ENCODE data around the gene KIAA0513. TPM values are rescaled to one million over a fixed set of nuclear protein-coding genes. Genes with fewer than 3 reads are reported as not detected.

Gene KIAA0513
- total RNA-seq, 4 donors from 2014 or later = 14.8 to 43.4 (median 28.5) TPM

- peaks cover 2 to 60% (median 31%) of the 10 kb centered on the region in 3 donors for H3K4me1 ChIP-seq
- peak overlapping the region; percentile 73 to 90 (median 82) for H3K27ac ChIP-seq
- no peak overlapping the region for H3K4me3 ChIP-seq
- 60% methylated on average over 1 of the region's 5 CpGs; no CpG with 5 or more reads in 1 of the 2 donors for WGBS, 2 donors (ENCODE audit: low coverage in 1 of 2)
- no peaks in the 10 kb centered on the region for H3K27me3 ChIP-seq
- H3K36me3 ChIP-seq = no peaks in the 10 kb centered on the region
- no peaks in the 10 kb centered on the region for H3K9me3 ChIP-seq
- no peak for ATAC-seq
- TF ChIP-seq POLR2AphosphoS5 (IDR thresholded peaks at IDR 0.05) = no peak
Measured at GRCh38 chr16:85130705-85131028, 103.1 kb downstream of the KIAA0513 start.

GRCh38 chr16:85132456-85133289 lies 105.1 kb downstream of the KIAA0513 start:
- H3K27ac ChIP-seq = no peak overlapping the region
- TF ChIP-seq POLR2AphosphoS5 (IDR thresholded peaks at IDR 0.05) (no peak), EP300 (IDR thresholded peaks at IDR 0.05) (no peak), POLR2A (IDR thresholded peaks at IDR 0.05) (no peak)
- 92 to 94% methylated on average over 9 to 14 of the region's 20 CpGs for WGBS, 2 donors (ENCODE audit: low coverage in 1 of 2)
- H3K36me3 ChIP-seq = no peaks in the 10 kb centered on the region
- peaks cover 2 to 62% (median 31%) of the 10 kb centered on the region in 3 donors for H3K4me1 ChIP-seq
- no peaks in the 10 kb centered on the region for H3K9me3 ChIP-seq
- no peak for ATAC-seq
- H3K27me3 ChIP-seq = no peaks in the 10 kb centered on the region
- H3K4me3 ChIP-seq = no peak overlapping the region

GRCh38 chr16:85133290-85133599 lies 105.7 kb downstream of the KIAA0513 start:
- no peak overlapping the region for H3K4me3 ChIP-seq
- WGBS, 2 donors (ENCODE audit: low coverage in 1 of 2) = no CpG with 5 or more reads among the region's 1 CpG

GRCh38 chr16:85134076-85134788 lies 106.6 kb downstream of the KIAA0513 start:
- H3K4me3 ChIP-seq = no peak overlapping the region
- peak overlapping the region in 3 of 4 donors; percentile 11 to 84 (median 77) for H3K27ac ChIP-seq
- no peaks in the 10 kb centered on the region for H3K9me3 ChIP-seq
- no peak for TF ChIP-seq EP300 (IDR thresholded peaks at IDR 0.05)
- no peak for TF ChIP-seq CTCF (IDR thresholded peaks at IDR 0.05)
- TF ChIP-seq POLR2AphosphoS5 (IDR thresholded peaks at IDR 0.05) = no peak
- TF ChIP-seq POLR2A (IDR thresholded peaks at IDR 0.05) = no peak
- no peaks in the 10 kb centered on the region for H3K36me3 ChIP-seq
- H3K4me1 ChIP-seq = peaks cover 2 to 71% (median 38%) of the 10 kb centered on the region in 3 donors
- 89 to 97% methylated on average over 4 to 6 of the region's 19 CpGs for WGBS, 2 donors (ENCODE audit: low coverage in 1 of 2)
- no peaks in the 10 kb centered on the region for H3K27me3 ChIP-seq
- ATAC-seq = no peak

More at GRCh38 chr16:85133290-85133599, 105.7 kb downstream of the KIAA0513 start:
- TF ChIP-seq EP300 (IDR thresholded peaks at IDR 0.05) (no peak), POLR2AphosphoS5 (IDR thresholded peaks at IDR 0.05) (no peak), CTCF (IDR thresholded peaks at IDR 0.05) (no peak), POLR2A (IDR thresholded peaks at IDR 0.05) (no peak)
- Histone ChIP-seq H3K4me1 (peaks cover 2 to 67% (median 36%) of the 10 kb centered on the region in 3 donors), H3K27me3 (no peaks in the 10 kb centered on the region), H3K36me3 (no peaks in the 10 kb centered on the region), H3K27ac (no peak overlapping the region), H3K9me3 (no peaks in the 10 kb centered on the region)
- no peak for ATAC-seq

GRCh38 chr16:85134789-85135142 lies 107.2 kb downstream of the KIAA0513 start:
- H3K27me3 ChIP-seq = no peaks in the 10 kb centered on the region
- TF ChIP-seq CTCF (IDR thresholded peaks at IDR 0.05) = no peak
- no peak for TF ChIP-seq EP300 (IDR thresholded peaks at IDR 0.05)
- TF ChIP-seq POLR2A (IDR thresholded peaks at IDR 0.05) = no peak
- no peak for TF ChIP-seq POLR2AphosphoS5 (IDR thresholded peaks at IDR 0.05)
- WGBS, 2 donors (ENCODE audit: low coverage in 1 of 2) = no CpG with 5 or more reads among the region's 14 CpGs
- H3K4me1 ChIP-seq = peaks cover 2 to 65% (median 34%) of the 10 kb centered on the region in 3 donors
- H3K9me3 ChIP-seq = no peaks in the 10 kb centered on the region
- no peaks in the 10 kb centered on the region for H3K36me3 ChIP-seq
- peak overlapping the region in 3 of 4 donors; percentile 11 to 84 (median 77) for H3K27ac ChIP-seq
- H3K4me3 ChIP-seq = no peak overlapping the region
- no peak for ATAC-seq
